ENCODE measurements around the gene MBOAT2.
"Not testable (repeated sequence)": the region's sequence is repeated elsewhere in the genome, so short reads cannot be mapped to it uniquely, and the experiment has no call there.

MBOAT2 gene

GRCh38 chr2:8954990-8955389 is 48.5 kb downstream of the MBOAT2 start:
- no peak for DNase-seq (ENCODE audit: low spot score)

DNA sequence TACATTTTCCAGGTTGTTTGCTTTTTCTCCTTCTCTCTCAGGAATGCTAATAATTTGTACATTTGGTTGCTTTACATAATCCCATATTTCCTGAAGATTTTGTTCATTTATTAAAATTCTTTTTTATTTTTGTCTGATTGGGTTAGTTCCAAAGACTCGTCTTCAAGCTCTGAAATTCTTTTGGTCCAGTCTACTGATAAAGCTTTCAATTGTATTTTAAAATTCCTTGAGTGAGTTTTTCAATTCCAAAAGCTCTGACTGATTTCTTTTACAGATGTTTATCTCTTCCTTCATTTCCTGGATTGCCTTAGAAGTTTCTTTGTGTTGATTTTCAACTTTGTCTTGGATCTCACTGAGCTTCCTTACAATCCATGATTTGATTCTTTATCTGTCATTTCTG is 50.0 kb downstream of the MBOAT2 start:
- no peak for DNase-seq (ENCODE audit: low spot score)

- DNase-seq (ENCODE audit: low spot score), result no peak
Measured at GRCh38 chr2:8939486-8940114, 63.9 kb downstream of the MBOAT2 start.

GRCh38 chr2:8938384-8938783 is 65.1 kb downstream of the MBOAT2 start:
- no peak for DNase-seq (ENCODE audit: low spot score)

- no peak for DNase-seq (ENCODE audit: low spot score)
Measured at GRCh38 chr2:8935982-8936381, 67.5 kb downstream of the MBOAT2 start.

GRCh38 chr2:8934338-8934737 is 69.1 kb downstream of the MBOAT2 start:
- DNase-seq (ENCODE audit: low spot score), result no peak

DNA sequence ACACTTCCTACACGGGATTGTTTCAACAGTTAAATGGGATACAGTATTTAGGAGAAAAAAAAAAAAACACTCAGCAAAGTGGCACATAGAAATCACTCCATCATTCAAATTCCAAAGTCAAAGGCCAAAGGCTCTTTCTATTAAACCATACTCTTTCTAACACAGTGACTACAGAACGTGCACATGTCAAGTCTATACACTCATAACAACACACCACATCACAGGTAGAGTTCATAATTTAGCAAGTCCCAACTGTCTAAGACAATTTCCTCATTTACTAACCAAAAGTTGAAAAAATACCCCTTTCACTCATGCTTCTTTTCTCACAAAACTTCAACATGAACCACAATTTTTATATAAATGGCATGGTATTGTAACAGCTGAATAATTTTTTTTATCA is 70.8 kb downstream of the MBOAT2 start:
- DNase-seq (ENCODE audit: low spot score), result no peak

DNA sequence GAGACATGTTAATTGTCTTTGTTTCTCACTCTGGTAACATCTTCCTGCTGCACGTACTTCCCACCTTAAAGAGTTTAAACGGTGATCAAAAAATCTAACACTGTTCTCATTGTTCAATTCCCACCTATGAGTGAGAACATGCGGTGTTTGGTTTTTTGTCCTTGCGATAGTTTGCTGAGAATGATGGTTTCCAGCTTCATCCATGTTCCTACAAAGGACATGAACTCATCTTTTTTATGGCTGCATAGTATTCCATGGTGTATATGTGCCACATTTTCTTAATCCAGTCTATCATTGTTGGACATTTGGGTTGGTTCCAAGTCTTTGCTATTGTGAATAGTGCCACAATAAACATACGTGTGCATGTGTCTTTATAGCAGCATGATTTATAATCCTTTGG is 73.3 kb downstream of the MBOAT2 start:
- DNase-seq (ENCODE audit: low spot score), result not testable (repeated sequence)

DNA sequence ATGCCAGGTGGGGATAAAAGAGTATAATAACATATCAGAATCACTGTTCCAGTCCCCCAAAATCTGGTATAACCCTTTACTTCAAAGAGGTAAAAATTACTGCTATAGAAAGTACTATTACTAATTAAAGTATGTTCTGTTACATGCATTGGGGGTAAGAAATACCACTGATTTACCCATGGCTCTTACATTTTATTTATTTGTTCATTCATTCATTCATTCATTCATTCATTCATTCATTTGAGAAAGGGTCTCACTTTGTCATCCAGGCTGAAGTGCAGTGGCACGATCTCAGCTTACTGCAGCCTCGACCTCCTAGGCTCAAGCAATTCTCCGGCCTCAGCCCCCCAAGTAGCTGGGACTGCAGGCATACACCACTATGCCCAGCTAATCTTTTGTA is 74.4 kb downstream of the MBOAT2 start:
- DNase-seq (ENCODE audit: low spot score), result no peak

- DNase-seq (ENCODE audit: low spot score), result no peak
Measured at GRCh38 chr2:8927510-8928455, 75.7 kb downstream of the MBOAT2 start.

DNA sequence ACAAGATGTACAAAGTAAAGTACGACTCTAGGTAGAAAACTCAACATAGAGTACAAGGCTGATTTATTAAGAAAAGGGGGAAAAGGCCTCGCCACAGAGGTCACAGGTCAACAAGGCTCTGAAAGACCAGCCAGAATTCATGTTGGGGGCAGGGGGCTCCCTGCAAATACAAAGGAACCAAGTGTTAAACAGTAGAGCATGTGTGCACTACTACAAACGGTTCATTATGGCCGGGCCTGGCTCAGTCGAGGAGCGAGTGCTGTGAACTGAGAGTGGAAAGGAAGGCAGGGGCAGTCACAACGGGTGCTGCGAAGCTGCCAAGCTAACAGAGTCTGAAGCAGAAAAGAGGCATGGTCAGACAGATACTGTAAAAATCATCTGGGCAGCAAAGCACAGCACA is 77.1 kb downstream of the MBOAT2 start:
- no peak for DNase-seq (ENCODE audit: low spot score)

DNA sequence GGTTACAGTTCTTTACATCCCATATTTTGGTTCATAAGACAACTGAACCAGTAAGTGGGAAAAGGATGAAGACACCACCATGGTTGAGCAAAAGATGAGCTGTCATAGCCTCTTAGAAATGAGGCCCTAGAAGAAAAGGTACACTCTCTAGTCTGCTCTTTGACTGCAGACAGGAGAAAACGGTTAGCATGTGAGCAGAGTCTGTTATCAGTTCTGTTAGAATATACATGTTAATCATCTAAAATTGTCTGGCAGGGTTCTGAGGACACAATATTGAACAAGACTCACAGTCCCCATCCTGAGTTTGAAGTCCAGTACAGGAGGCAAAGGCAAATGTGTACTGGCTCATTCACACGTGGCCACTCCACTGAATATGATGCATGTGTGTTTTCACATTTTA is 78.1 kb downstream of the MBOAT2 start:
- no peak for DNase-seq (ENCODE audit: low spot score)

DNA sequence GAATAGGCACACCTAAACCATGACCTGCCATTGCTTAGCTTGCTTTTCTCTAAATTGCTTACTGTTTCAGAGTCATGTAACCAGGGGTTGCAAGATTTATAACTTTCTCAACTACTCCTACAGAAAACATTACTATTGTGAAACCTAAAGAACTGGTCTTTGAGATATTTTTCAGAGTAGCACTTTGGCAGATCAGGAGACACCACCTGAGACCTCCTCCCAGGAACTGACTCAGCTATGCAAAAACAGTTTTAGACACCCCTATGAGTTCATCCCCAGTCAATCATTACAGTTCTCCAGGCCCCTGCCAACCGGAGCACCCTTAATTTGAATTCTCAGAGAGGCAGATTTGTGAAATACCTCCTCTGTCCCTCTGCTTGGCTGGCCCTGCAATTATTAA is 80.3 kb downstream of the MBOAT2 start:
- DNase-seq (ENCODE audit: low spot score), result no peak

- no peak for DNase-seq (ENCODE audit: low spot score)
Measured at GRCh38 chr2:8922431-8922830, 81.1 kb downstream of the MBOAT2 start.

- no peak for DNase-seq (ENCODE audit: low spot score)
Measured at GRCh38 chr2:8918412-8918811, 85.1 kb downstream of the MBOAT2 start.

DNA sequence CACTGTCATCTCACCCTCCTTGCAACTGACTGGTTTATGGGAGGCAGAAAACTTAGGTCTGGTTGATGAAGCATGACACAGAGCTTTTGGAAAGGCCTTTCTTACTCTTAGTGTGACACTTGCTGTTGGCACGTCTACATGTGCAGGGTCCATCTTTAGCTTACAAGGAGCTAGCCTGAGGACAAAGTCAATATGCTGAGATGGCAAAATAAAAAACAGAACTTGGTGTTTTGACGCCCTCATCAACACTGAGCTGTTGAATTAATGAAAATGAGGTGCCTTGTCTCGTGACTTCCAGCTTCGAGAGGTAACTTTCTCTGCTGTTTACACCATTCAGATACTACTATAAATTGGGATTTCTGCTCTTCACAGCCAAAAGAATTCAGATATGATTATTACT is 87.5 kb downstream of the MBOAT2 start:
- no peak for DNase-seq (ENCODE audit: low spot score)

DNA sequence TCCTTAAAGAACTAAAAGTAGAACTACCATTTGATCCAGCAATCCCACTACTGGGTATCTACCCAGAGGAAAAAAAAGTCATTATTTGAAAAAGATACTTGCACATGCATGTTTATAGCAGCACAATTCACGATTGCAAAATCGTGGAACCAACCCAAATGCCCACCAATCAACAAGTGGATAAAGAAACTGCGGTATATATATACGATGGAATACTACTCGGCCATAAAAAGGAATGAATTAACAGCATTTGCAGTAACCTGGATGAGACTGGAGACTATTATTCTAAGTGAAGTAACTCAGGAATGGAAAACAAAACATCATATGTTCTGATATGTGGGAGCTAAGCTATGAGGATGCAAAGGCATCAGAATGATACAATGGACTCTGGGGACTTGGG is 89.7 kb downstream of the MBOAT2 start:
- DNase-seq (ENCODE audit: low spot score), result not testable (repeated sequence)

DNA sequence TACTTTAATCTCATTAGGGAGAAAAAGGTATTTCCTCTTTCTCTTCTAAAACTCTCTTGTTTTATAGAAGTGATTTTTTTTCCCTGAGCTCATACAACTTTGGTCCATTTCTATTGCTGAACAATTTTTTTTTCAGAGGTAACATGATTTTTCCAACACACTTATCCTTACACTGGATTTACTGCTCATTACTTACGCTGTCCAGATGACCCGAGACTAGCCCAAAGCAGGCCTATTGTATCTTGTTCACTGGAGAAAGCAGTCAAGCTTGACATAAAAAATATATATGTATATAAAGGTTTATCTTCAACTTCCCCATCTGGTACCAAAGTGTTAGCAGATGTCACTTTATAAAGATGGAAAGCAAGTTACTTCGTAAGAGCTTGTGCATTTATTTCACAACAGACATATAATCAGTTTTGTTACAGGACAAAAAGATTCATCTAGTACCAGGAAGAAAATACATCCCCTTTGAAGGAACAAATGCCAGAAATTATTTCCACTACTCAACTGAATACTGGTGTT is 95.7 kb downstream of the MBOAT2 start:
- no peak for DNase-seq (ENCODE audit: low spot score)

GRCh38 chr2:8903924-8904323 is 99.6 kb downstream of the MBOAT2 start:
- DNase-seq (ENCODE audit: low spot score), result not testable (repeated sequence)

DNA sequence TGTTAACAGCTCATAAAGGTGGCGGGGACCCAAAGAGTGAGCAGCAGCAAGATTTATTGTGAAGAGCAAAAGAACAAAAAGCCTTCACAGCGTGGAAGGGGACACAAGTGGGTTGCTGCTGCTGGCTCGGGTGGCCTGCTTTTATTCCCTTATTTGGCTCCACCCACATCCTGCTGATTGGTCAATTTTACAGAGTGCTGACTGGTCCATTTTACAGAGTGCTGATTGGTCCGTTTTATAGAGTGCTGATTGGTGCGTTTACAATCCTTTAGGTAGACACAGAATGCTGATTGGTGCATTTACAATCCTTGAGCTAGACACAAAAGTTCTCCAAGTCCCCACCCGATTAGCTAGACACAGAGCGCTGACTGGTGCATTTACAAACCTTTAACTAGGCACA is 100.7 kb downstream of the MBOAT2 start:
- DNase-seq (ENCODE audit: low spot score), result not testable (repeated sequence)

- DNase-seq (ENCODE audit: low spot score), result not testable (repeated sequence)
Measured at GRCh38 chr2:8897206-8897605, 106.3 kb downstream of the MBOAT2 start.

DNA sequence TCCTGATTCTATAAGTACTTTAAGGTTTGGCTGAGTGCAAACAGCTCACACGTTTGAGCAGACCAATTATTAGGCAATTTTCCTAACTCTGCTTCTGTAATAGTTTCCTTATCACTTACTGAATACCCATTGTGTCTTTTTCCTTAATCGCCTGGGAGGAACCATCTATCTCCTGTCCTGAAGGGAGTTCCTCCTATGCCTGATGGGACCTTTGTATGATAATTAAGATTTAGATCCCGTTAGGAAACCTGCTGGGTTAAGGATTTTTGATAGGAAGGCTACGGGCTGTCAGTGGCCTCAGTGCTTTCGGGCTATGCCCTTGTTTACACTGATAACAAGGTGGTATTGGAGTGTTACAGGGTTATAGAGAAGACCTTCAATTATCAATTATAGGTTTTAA is 106.8 kb downstream of the MBOAT2 start:
- DNase-seq (ENCODE audit: low spot score), result not testable (repeated sequence)

All from RKO (cell line).